Measurements from ENCODE around the gene CLASP1. TPM values are rescaled to one million over a fixed set of nuclear protein-coding genes. Genes with fewer than 3 reads are reported as not detected.
"Not testable (repeated sequence)": the region's sequence is repeated elsewhere in the genome, so short reads cannot be mapped to it uniquely, and the experiment has no call there.

CLASP1 gene
- polyA plus RNA-seq, 3 donors: 41.2 to 48.3 (median 47.6) TPM

- DNase-seq: no peak
Measured at GRCh38 chr2:121475811-121476571, 173.3 kb downstream of the CLASP1 start.

GRCh38 chr2:121473512-121473911 is 175.8 kb downstream of the CLASP1 start:
- no peak for DNase-seq

- no peak for DNase-seq
Measured at GRCh38 chr2:121472470-121472993, 176.7 kb downstream of the CLASP1 start.

GRCh38 chr2:121471532-121472469 is 177.5 kb downstream of the CLASP1 start:
- no peak for DNase-seq

GRCh38 chr2:121470917-121471316 is 178.3 kb downstream of the CLASP1 start:
- no peak for DNase-seq

GRCh38 chr2:121469356-121469755 is 179.9 kb downstream of the CLASP1 start:
- no peak for DNase-seq

GRCh38 chr2:121468936-121469335 is 180.3 kb downstream of the CLASP1 start:
- no peak for DNase-seq

GRCh38 chr2:121459291-121459690 is 190.0 kb downstream of the CLASP1 start:
- DNase-seq: no peak

- DNase-seq: no peak
Measured at GRCh38 chr2:121456325-121456724, 192.9 kb downstream of the CLASP1 start.

GRCh38 chr2:121455446-121455845 is 193.8 kb downstream of the CLASP1 start:
- no peak for DNase-seq

GRCh38 chr2:121454549-121455090 is 194.6 kb downstream of the CLASP1 start:
- no peak for DNase-seq

- DNase-seq: no peak
Measured at GRCh38 chr2:121451398-121451797, 197.9 kb downstream of the CLASP1 start.

- DNase-seq: no peak
Measured at GRCh38 chr2:121450301-121450700, 199.0 kb downstream of the CLASP1 start.

- DNase-seq: no peak
Measured at GRCh38 chr2:121446647-121447241, 202.5 kb downstream of the CLASP1 start.

- DNase-seq: no peak
Measured at GRCh38 chr2:121442889-121443288, 206.4 kb downstream of the CLASP1 start.

GRCh38 chr2:121438290-121438689 is 211.0 kb downstream of the CLASP1 start:
- not testable (repeated sequence) for DNase-seq

- DNase-seq: no peak
Measured at GRCh38 chr2:121436918-121437317, 212.3 kb downstream of the CLASP1 start.

- no peak for DNase-seq
Measured at GRCh38 chr2:121435790-121436189, 213.5 kb downstream of the CLASP1 start.

GRCh38 chr2:121431214-121431613 is 218.0 kb downstream of the CLASP1 start:
- DNase-seq: no peak

- no peak for DNase-seq
Measured at GRCh38 chr2:121429927-121430520, 219.2 kb downstream of the CLASP1 start.

GRCh38 chr2:121429119-121429903 is 220.0 kb downstream of the CLASP1 start:
- no peak for DNase-seq
